ENCODE results near the gene LCTL. TPM values are rescaled to one million over a fixed set of nuclear protein-coding genes. Genes with fewer than 3 reads are reported as not detected.

Gene LCTL
- total RNA-seq, 1 donor from 2014 or later = not detected

DNA sequence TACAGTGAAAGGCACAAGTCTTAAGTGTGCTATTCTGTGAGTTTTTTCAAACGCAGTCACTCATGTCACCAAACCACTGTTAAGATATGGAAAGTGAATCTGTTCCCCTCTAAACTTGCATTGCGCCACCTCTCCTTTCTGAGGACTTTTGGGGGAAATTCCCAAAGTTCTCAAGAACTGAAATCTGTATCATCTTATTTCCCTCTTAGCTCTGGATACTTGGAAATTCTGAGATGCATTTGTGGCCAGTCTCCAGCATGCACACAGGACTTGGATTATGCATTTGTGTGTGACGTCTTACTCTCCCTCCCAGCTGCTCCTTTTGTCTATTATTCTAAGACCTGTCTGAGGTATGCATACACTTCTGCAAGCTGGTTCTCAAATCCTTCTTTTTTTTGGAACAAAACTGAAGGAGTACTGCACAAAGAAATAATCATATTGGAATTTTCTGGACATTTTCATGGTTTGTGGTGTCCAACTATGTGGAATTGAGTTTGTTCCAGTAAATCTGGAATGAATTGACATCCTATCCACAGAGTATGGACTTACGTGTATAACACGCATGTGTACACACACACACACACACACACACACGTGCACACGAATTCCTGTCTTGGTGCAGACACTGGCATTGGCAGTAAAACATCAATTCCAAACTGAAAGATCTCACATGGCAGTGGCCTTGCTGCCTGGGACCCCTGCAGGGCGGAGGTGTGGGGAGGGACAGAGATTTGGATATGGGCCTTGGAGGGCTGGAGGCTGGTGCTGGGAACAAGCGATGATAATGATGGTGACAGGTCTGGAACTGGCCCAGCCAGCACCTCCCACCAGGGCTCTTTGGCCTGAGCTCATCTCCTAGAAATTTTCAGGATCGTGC is 8.2 kb upstream of the LCTL start:
- H3K4me1 ChIP-seq = peaks cover 14% of the 10 kb centered on the region
- no peak overlapping the region for H3K4me3 ChIP-seq
- no peaks in the 10 kb centered on the region for H3K36me3 ChIP-seq
- intact Hi-C loops (cut with micrococcal nuclease) = no loop called here
- no peak for TF ChIP-seq CTCF (IDR thresholded peaks at IDR 0.05; ENCODE audit: borderline replicate concordance)
- H3K9me3 ChIP-seq (replicated peaks) = no peaks in the 10 kb centered on the region
- no peak for DNase-seq
- no peaks in the 10 kb centered on the region for H3K27me3 ChIP-seq (ENCODE audit: low read depth)
- H3K27ac ChIP-seq (replicated peaks) = no peak overlapping the region

GRCh38 chr15:66573348-66573718 is 7.5 kb upstream of the LCTL start:
- no peak for TF ChIP-seq CTCF (IDR thresholded peaks at IDR 0.05; ENCODE audit: borderline replicate concordance)
- Histone ChIP-seq H3K9me3 (replicated peaks) (no peaks in the 10 kb centered on the region), H3K4me1 (peaks cover 14% of the 10 kb centered on the region), H3K27me3 (ENCODE audit: low read depth) (no peaks in the 10 kb centered on the region), H3K36me3 (no peaks in the 10 kb centered on the region), H3K27ac (replicated peaks) (no peak overlapping the region), H3K4me3 (no peak overlapping the region)
- no peak for DNase-seq
- intact Hi-C loops (cut with micrococcal nuclease) = no loop called here

- TF ChIP-seq CTCF (IDR thresholded peaks at IDR 0.05; ENCODE audit: borderline replicate concordance) = no peak
- Histone ChIP-seq H3K9me3 (replicated peaks) (no peaks in the 10 kb centered on the region), H3K27ac (replicated peaks) (no peak overlapping the region), H3K27me3 (ENCODE audit: low read depth) (no peaks in the 10 kb centered on the region), H3K36me3 (no peaks in the 10 kb centered on the region), H3K4me3 (no peak overlapping the region), H3K4me1 (peaks cover 16% of the 10 kb centered on the region)
- intact Hi-C loops (cut with micrococcal nuclease) = no loop called here
- no peak for DNase-seq
Observed at GRCh38 chr15:66572146-66572545, 6.3 kb upstream of the LCTL start.

- intact Hi-C loops (cut with micrococcal nuclease) = no loop called here
- H3K27me3 ChIP-seq (ENCODE audit: low read depth) = no peaks in the 10 kb centered on the region
Observed at GRCh38 chr15:66570842-66571478, 5.2 kb upstream of the LCTL start.

GRCh38 chr15:66570327-66570726 is 4.5 kb upstream of the LCTL start:
- H3K36me3 ChIP-seq = no peaks in the 10 kb centered on the region
- intact Hi-C loops (cut with micrococcal nuclease) = no loop called here
- H3K4me3 ChIP-seq = no peak overlapping the region
- H3K27ac ChIP-seq (replicated peaks) = no peak overlapping the region
- no peak for TF ChIP-seq CTCF (IDR thresholded peaks at IDR 0.05; ENCODE audit: borderline replicate concordance)
- H3K27me3 ChIP-seq (ENCODE audit: low read depth) = no peaks in the 10 kb centered on the region
- peaks cover 21% of the 10 kb centered on the region for H3K4me1 ChIP-seq
- H3K9me3 ChIP-seq (replicated peaks) = no peaks in the 10 kb centered on the region
- DNase-seq = no peak

More at GRCh38 chr15:66570842-66571478, 5.2 kb upstream of the LCTL start:
- Histone ChIP-seq H3K36me3 (no peaks in the 10 kb centered on the region), H3K9me3 (replicated peaks) (no peaks in the 10 kb centered on the region), H3K27ac (replicated peaks) (no peak overlapping the region), H3K4me1 (peaks cover 21% of the 10 kb centered on the region), H3K4me3 (no peak overlapping the region)
- no peak for TF ChIP-seq CTCF (IDR thresholded peaks at IDR 0.05; ENCODE audit: borderline replicate concordance)
- DNase-seq = no peak
